Lower leg skin (tissue), 4 donors: ENCODE results near the gene PLEKHH2. TPM values are rescaled to one million over a fixed set of nuclear protein-coding genes. Genes with fewer than 3 reads are reported as not detected.

ENCODE experiments used
- DNase-seq, 2 donors: peaks; one replicate each; pipeline ENCODE4 v3.0.0-alpha.2; 2019; ENCODE audit warnings: low spot score in 2 of 2
- H3K4me3 ChIP-seq: fragments of 200-600 bp; sonication (generic); 2 replicates; pipeline ENCODE4 v1.5.1; 2017; ENCODE audit warnings: mild to moderate bottlenecking, low read depth; ENCODE audit not compliant: poor library complexity, severe bottlenecking
- CTCF ChIP-seq, 3 donors: fragments of 450-650 bp; IDR thresholded peaks; one replicate each; pipeline ENCODE4 v1.5.1; 2016; ENCODE audit warnings: antibody characterized with exemption in 3 of 3, mild to moderate bottlenecking in 3 of 3, moderate library complexity in 2 of 3
- POLR2A ChIP-seq, 2 donors: fragments of 450-650 bp; IDR thresholded peaks; one replicate each; pipeline ENCODE4 v1.6.1; 2016 to 2017; ENCODE audit warnings: antibody characterized with exemption in 2 of 2, mild to moderate bottlenecking in 1 of 2, moderate library complexity in 1 of 2
- WGBS, 2 donors: methylation state at CpG; one replicate each; pipeline ENCODE4 v1.1.5; 2018; 5-methylcytosine and 5-hydroxymethylcytosine counted together
- intact Hi-C: fragments of 100-400 bp; cut with DNase I; formaldehyde crosslinking; loops from one replicate; pipeline ENCODE4 v1.15.0; 2023; ENCODE audit warnings: low total_unique reads
- total RNA-seq, 4 donors: library from RNA; depleted of rRNA; stranded (reverse); fragments of >200 nt; gene quantifications; one replicate each; pipeline ENCODE4 v1.1.0, GENCODE V29; 2016

Gene PLEKHH2
- total RNA-seq, 4 donors from 2014 or later = 10.4 to 17.6 (median 15.4) TPM

GRCh38 chr2:43727634-43728014 is 90.6 kb downstream of the PLEKHH2 start:
- no peak overlapping the region for H3K4me3 ChIP-seq
- no peak for TF ChIP-seq CTCF (IDR thresholded peaks at IDR 0.05)
- TF ChIP-seq POLR2A (IDR thresholded peaks at IDR 0.05) = no peak

GRCh38 chr2:43729491-43730174 is 92.6 kb downstream of the PLEKHH2 start:
- TF ChIP-seq POLR2A (IDR thresholded peaks at IDR 0.05) (no peak), CTCF (IDR thresholded peaks at IDR 0.05) (no peak)
- intact Hi-C loops = no loop called here
- 61 to 70% methylated on average over 5 of the region's 5 CpGs for WGBS, 2 donors
- H3K4me3 ChIP-seq = no peak overlapping the region
- no peak for DNase-seq

More at GRCh38 chr2:43727634-43728014, 90.6 kb downstream of the PLEKHH2 start:
- DNase-seq = no peak
- intact Hi-C loops = no loop called here
- 96% methylated on average over 2 of the region's 2 CpGs for WGBS, 2 donors

DNA sequence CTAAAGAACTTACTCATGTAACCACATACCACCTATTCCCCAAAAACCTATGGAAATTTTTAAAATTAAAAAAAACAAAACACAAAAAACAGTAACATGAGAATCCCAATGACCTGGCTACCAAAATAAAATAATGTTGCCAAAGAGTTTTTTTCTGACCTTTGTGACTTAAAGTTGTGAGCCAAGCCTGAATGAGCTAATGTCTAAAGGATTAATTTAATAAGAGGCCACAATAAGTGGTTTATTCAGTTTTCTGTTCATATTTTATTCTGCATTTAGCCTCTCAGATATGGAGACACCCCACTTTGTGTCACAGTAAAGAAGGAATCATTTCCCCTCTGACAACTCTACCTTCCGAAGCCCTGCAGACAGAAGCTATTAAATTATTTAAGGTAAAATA is 94.2 kb downstream of the PLEKHH2 start:
- WGBS, 2 donors = 93 to 98% methylated on average over 1 of the region's 1 CpG
- no peak for TF ChIP-seq POLR2A (IDR thresholded peaks at IDR 0.05)
- no peak for TF ChIP-seq CTCF (IDR thresholded peaks at IDR 0.05)
- intact Hi-C loops = no loop called here
- no peak overlapping the region for H3K4me3 ChIP-seq
- DNase-seq = no peak

- 87 to 91% methylated on average over 6 of the region's 6 CpGs for WGBS, 2 donors
- intact Hi-C loops = no loop called here
- no peak for DNase-seq
- no peak for TF ChIP-seq POLR2A (IDR thresholded peaks at IDR 0.05)
- no peak overlapping the region for H3K4me3 ChIP-seq
These were observed 99.6 kb downstream of the PLEKHH2 start for GRCh38 chr2:43736637-43737036.

- intact Hi-C loops = no loop called here
- no peak overlapping the region for H3K4me3 ChIP-seq
- no peak for DNase-seq
- 68 to 80% methylated on average over 8 of the region's 8 CpGs for WGBS, 2 donors
- TF ChIP-seq CTCF (IDR thresholded peaks at IDR 0.05) (no peak), POLR2A (IDR thresholded peaks at IDR 0.05) (no peak)
These were observed 100.2 kb downstream of the PLEKHH2 start for GRCh38 chr2:43737097-43737854.

DNA sequence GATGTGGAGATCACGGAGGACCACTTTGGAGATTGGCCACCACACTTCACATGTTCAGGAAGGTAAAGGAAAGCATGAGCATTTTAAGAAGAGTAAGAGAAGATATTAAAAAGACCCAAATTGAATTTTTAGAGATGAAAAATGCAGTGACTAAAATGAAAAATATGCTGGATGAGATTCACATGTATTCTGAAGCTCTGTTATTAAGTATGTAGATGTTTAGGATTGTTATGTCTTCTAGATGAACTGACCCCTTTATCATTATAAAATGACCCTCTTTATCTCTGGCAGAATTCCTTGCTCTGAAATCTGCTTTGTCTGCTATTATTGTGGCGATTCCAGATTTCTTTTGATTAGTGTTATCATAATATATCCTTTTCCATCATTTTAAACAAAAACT is 100.8 kb downstream of the PLEKHH2 start:
- WGBS, 2 donors = 66 to 91% methylated on average over 2 of the region's 2 CpGs
- H3K4me3 ChIP-seq = no peak overlapping the region
- DNase-seq = no peak
- no peak for TF ChIP-seq CTCF (IDR thresholded peaks at IDR 0.05)
- no peak for TF ChIP-seq POLR2A (IDR thresholded peaks at IDR 0.05)
- intact Hi-C loops = no loop called here
